ENCODE data around the gene GPR32.
"Not testable (repeated sequence)": the region's sequence is repeated elsewhere in the genome, so short reads cannot be mapped to it uniquely, and the experiment has no call there.

Gene GPR32

GRCh38 chr19:50759886-50760285 lies 10.4 kb upstream of the GPR32 start:
- no peak overlapping the region for H3K27ac ChIP-seq
- TF ChIP-seq CTCF (IDR thresholded peaks at IDR 0.05) = no peak
- no peak for TF ChIP-seq ZFX (IDR thresholded peaks at IDR 0.05; ENCODE audit: borderline replicate concordance)

- H3K27ac ChIP-seq = not testable (repeated sequence)
These were observed 8.8 kb upstream of the GPR32 start for GRCh38 chr19:50761501-50761900.

GRCh38 chr19:50763521-50763920 lies 6.7 kb upstream of the GPR32 start:
- H3K27ac ChIP-seq = not testable (repeated sequence)

GRCh38 chr19:50764409-50764808 lies 5.9 kb upstream of the GPR32 start:
- TF ChIP-seq ZFX (IDR thresholded peaks at IDR 0.05; ENCODE audit: borderline replicate concordance) (no peak), CTCF (IDR thresholded peaks at IDR 0.05) (no peak)

GRCh38 chr19:50766746-50767145 lies 3.5 kb upstream of the GPR32 start:
- H3K27ac ChIP-seq = not testable (repeated sequence)

More at GRCh38 chr19:50764409-50764808, 5.9 kb upstream of the GPR32 start:
- H3K27ac ChIP-seq = no peak overlapping the region

- not testable (repeated sequence) for H3K27ac ChIP-seq
These were observed 3.0 kb upstream of the GPR32 start for GRCh38 chr19:50767263-50767662.

GRCh38 chr19:50768277-50768676 lies 2.0 kb upstream of the GPR32 start:
- no peak for TF ChIP-seq CTCF (IDR thresholded peaks at IDR 0.05)
- TF ChIP-seq ZFX (IDR thresholded peaks at IDR 0.05; ENCODE audit: borderline replicate concordance) = no peak
- H3K27ac ChIP-seq = no peak overlapping the region

GRCh38 chr19:50770888-50771287 lies 624 bp downstream of the GPR32 start:
- TF ChIP-seq ZFX (IDR thresholded peaks at IDR 0.05; ENCODE audit: borderline replicate concordance) = no peak
- no peak for TF ChIP-seq CTCF (IDR thresholded peaks at IDR 0.05)

GRCh38 chr19:50772476-50772875 lies 2.2 kb downstream of the GPR32 start:
- H3K27ac ChIP-seq = no peak overlapping the region
- TF ChIP-seq CTCF (IDR thresholded peaks at IDR 0.05) = no peak
- TF ChIP-seq ZFX (IDR thresholded peaks at IDR 0.05; ENCODE audit: borderline replicate concordance) = no peak

More at GRCh38 chr19:50770888-50771287, 624 bp downstream of the GPR32 start:
- H3K27ac ChIP-seq = no peak overlapping the region

- not testable (repeated sequence) for H3K27ac ChIP-seq
These were observed 2.6 kb downstream of the GPR32 start for GRCh38 chr19:50772912-50773311.

GRCh38 chr19:50773454-50773853 lies 3.2 kb downstream of the GPR32 start:
- not testable (repeated sequence) for H3K27ac ChIP-seq
